ENCODE results near the gene PIGT. TPM values are rescaled to one million over a fixed set of nuclear protein-coding genes. Genes with fewer than 3 reads are reported as not detected.

PIGT gene
- total and polyA plus RNA-seq, 2 experiments from 2014 or later, result 48.4 to 63.1 TPM

DNA sequence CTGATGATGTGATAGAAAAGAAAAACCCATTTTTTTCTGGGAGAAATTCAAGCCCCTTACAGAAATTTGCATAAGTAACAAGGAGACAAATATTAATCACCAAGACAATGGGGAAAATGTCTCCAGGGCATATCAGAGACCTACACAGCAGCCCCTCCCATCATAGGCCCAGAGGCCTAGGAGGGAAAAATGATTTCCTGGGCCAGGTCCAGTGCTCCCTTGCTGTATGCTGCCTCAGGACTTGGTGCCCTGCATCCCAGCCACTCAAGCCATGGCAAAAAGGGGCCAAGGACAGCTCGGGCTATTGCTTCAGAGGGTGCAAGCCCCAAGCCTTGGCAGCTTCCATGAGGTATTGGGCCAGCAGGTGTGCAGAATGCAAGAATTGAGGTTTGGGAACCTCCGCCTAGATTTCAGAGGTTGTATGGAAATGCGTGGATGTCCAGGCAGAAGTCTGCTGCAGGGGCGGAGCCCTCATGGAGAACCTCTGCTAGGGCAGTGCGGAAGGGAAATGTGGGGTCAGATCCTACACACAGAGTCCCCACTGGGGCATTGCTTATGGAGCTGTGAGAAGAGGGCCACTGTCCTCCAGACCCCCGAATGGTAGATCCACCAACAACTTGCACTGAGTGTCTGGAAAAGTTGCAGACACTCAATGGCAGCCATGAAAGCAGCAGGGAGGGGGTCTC, 15.5 kb upstream of the PIGT start:
- no peaks in the 10 kb centered on the region for H3K36me3 ChIP-seq (ENCODE audit: insufficient read depth)
- peaks cover 3% of the 10 kb centered on the region; the same call in 1 of the 2 replicates for H3K4me1 ChIP-seq (ENCODE audit: insufficient read depth)
- H3K4me3 Mint-ChIP-seq, result no peak overlapping the region
- peaks cover 22% of the 10 kb centered on the region for H3K27me3 ChIP-seq (ENCODE audit: insufficient read depth)
- H3F3A ChIP-seq (replicated peaks; ENCODE audit: low read depth), result no peaks in the 10 kb centered on the region
- no peaks in the 10 kb centered on the region for H4K20me1 ChIP-seq (replicated peaks; ENCODE audit: insufficient read depth)
- H3K4me3 ChIP-seq, result no peak overlapping the region
- peaks cover 24% of the 10 kb centered on the region for H3K36me3 Mint-ChIP-seq (ENCODE audit: low read depth)
- H2AFZ ChIP-seq, result no peak overlapping the region
- H3K9me3 Mint-ChIP-seq, result peaks cover 31% of the 10 kb centered on the region
- TF ChIP-seq, protein P1, sequence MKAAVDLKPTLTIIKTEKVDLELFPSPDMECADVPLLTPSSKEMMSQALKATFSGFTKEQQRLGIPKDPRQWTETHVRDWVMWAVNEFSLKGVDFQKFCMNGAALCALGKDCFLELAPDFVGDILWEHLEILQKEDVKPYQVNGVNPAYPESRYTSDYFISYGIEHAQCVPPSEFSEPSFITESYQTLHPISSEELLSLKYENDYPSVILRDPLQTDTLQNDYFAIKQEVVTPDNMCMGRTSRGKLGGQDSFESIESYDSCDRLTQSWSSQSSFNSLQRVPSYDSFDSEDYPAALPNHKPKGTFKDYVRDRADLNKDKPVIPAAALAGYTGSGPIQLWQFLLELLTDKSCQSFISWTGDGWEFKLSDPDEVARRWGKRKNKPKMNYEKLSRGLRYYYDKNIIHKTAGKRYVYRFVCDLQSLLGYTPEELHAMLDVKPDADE (IDR thresholded peaks at IDR 0.05), result no peak
- TF ChIP-seq CREB1 (CRISPR knock-in tag; IDR thresholded peaks at IDR 0.05; ENCODE audit: low read depth) (no peak), EZH2phosphoT487 (IDR thresholded peaks at IDR 0.05; ENCODE audit: unreplicated experiment) (no peak), NANOG (IDR thresholded peaks at IDR 0.05; ENCODE audit: borderline replicate concordance) (no peak), JUNB (IDR thresholded peaks at IDR 0.05; ENCODE audit: unreplicated experiment) (no peak), EZH2 (IDR thresholded peaks at IDR 0.05; ENCODE audit: low read depth, unreplicated experiment) (no peak), ZNF114 (CRISPR knock-in tag; IDR thresholded peaks at IDR 0.05) (no peak), POLR2AphosphoS5 (IDR thresholded peaks at IDR 0.05; ENCODE audit: low read depth) (no peak), STAT1 (IDR thresholded peaks at IDR 0.05; ENCODE audit: unreplicated experiment) (no peak), ZNF331 (CRISPR knock-in tag; IDR thresholded peaks at IDR 0.05; ENCODE audit: low read depth) (no peak)
- TF ChIP-seq, protein P2, sequence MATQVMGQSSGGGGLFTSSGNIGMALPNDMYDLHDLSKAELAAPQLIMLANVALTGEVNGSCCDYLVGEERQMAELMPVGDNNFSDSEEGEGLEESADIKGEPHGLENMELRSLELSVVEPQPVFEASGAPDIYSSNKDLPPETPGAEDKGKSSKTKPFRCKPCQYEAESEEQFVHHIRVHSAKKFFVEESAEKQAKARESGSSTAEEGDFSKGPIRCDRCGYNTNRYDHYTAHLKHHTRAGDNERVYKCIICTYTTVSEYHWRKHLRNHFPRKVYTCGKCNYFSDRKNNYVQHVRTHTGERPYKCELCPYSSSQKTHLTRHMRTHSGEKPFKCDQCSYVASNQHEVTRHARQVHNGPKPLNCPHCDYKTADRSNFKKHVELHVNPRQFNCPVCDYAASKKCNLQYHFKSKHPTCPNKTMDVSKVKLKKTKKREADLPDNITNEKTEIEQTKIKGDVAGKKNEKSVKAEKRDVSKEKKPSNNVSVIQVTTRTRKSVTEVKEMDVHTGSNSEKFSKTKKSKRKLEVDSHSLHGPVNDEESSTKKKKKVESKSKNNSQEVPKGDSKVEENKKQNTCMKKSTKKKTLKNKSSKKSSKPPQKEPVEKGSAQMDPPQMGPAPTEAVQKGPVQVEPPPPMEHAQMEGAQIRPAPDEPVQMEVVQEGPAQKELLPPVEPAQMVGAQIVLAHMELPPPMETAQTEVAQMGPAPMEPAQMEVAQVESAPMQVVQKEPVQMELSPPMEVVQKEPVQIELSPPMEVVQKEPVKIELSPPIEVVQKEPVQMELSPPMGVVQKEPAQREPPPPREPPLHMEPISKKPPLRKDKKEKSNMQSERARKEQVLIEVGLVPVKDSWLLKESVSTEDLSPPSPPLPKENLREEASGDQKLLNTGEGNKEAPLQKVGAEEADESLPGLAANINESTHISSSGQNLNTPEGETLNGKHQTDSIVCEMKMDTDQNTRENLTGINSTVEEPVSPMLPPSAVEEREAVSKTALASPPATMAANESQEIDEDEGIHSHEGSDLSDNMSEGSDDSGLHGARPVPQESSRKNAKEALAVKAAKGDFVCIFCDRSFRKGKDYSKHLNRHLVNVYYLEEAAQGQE (IDR thresholded peaks at IDR 0.05; ENCODE audit: unreplicated experiment), result no peak
- TF ChIP-seq, protein P3, sequence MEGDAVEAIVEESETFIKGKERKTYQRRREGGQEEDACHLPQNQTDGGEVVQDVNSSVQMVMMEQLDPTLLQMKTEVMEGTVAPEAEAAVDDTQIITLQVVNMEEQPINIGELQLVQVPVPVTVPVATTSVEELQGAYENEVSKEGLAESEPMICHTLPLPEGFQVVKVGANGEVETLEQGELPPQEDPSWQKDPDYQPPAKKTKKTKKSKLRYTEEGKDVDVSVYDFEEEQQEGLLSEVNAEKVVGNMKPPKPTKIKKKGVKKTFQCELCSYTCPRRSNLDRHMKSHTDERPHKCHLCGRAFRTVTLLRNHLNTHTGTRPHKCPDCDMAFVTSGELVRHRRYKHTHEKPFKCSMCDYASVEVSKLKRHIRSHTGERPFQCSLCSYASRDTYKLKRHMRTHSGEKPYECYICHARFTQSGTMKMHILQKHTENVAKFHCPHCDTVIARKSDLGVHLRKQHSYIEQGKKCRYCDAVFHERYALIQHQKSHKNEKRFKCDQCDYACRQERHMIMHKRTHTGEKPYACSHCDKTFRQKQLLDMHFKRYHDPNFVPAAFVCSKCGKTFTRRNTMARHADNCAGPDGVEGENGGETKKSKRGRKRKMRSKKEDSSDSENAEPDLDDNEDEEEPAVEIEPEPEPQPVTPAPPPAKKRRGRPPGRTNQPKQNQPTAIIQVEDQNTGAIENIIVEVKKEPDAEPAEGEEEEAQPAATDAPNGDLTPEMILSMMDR (conservative IDR thresholded peaks at IDR 0.05; ENCODE audit: low read depth in 2 of 2), result no peak
- TF ChIP-seq, protein P4, sequence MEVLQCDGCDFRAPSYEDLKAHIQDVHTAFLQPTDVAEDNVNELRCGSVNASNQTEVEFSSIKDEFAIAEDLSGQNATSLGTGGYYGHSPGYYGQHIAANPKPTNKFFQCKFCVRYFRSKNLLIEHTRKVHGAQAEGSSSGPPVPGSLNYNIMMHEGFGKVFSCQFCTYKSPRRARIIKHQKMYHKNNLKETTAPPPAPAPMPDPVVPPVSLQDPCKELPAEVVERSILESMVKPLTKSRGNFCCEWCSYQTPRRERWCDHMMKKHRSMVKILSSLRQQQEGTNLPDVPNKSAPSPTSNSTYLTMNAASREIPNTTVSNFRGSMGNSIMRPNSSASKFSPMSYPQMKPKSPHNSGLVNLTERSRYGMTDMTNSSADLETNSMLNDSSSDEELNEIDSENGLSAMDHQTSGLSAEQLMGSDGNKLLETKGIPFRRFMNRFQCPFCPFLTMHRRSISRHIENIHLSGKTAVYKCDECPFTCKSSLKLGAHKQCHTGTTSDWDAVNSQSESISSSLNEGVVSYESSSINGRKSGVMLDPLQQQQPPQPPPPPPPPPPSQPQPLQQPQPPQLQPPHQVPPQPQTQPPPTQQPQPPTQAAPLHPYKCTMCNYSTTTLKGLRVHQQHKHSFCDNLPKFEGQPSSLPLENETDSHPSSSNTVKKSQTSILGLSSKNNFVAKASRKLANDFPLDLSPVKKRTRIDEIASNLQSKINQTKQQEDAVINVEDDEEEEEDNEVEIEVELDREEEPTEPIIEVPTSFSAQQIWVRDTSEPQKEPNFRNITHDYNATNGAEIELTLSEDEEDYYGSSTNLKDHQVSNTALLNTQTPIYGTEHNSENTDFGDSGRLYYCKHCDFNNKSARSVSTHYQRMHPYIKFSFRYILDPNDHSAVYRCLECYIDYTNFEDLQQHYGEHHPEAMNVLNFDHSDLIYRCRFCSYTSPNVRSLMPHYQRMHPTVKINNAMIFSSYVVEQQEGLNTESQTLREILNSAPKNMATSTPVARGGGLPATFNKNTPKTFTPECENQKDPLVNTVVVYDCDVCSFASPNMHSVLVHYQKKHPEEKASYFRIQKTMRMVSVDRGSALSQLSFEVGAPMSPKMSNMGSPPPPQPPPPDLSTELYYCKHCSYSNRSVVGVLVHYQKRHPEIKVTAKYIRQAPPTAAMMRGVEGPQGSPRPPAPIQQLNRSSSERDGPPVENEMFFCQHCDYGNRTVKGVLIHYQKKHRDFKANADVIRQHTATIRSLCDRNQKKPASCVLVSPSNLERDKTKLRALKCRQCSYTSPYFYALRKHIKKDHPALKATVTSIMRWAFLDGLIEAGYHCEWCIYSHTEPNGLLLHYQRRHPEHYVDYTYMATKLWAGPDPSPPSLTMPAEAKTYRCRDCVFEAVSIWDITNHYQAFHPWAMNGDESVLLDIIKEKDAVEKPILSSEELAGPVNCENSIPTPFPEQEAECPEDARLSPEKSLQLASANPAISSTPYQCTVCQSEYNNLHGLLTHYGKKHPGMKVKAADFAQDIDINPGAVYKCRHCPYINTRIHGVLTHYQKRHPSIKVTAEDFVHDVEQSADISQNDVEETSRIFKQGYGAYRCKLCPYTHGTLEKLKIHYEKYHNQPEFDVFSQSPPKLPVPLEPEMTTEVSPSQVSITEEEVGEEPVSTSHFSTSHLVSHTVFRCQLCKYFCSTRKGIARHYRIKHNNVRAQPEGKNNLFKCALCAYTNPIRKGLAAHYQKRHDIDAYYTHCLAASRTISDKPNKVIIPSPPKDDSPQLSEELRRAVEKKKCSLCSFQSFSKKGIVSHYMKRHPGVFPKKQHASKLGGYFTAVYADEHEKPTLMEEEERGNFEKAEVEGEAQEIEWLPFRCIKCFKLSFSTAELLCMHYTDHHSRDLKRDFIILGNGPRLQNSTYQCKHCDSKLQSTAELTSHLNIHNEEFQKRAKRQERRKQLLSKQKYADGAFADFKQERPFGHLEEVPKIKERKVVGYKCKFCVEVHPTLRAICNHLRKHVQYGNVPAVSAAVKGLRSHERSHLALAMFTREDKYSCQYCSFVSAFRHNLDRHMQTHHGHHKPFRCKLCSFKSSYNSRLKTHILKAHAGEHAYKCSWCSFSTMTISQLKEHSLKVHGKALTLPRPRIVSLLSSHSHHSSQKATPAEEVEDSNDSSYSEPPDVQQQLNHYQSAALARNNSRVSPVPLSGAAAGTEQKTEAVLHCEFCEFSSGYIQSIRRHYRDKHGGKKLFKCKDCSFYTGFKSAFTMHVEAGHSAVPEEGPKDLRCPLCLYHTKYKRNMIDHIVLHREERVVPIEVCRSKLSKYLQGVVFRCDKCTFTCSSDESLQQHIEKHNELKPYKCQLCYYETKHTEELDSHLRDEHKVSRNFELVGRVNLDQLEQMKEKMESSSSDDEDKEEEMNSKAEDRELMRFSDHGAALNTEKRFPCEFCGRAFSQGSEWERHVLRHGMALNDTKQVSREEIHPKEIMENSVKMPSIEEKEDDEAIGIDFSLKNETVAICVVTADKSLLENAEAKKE (CRISPR knock-in tag; IDR thresholded peaks at IDR 0.05), result no peak
- no peak overlapping the region for H3K27ac ChIP-seq (ENCODE audit: low read depth)
- peaks cover 17% of the 10 kb centered on the region for H3K27me3 Mint-ChIP-seq (ENCODE audit: insufficient read depth, low read depth, poor library complexity)
- no peak for ATAC-seq
- H3K9me2 ChIP-seq (ENCODE audit: insufficient read depth), result peaks cover 3% of the 10 kb centered on the region; the same call in 1 of the 2 replicates
- no peaks in the 10 kb centered on the region; the same call in 2 of the 3 replicates for H3K4me1 Mint-ChIP-seq
- DNase-seq (ENCODE audit: low spot score), result no peak
- no peaks in the 10 kb centered on the region for H3K79me2 ChIP-seq (replicated peaks; ENCODE audit: insufficient read depth)
- no peak overlapping the region for H3K4me2 ChIP-seq
- H3K27ac Mint-ChIP-seq, result no peak overlapping the region

Measured in GM23338 (cell line).